ENCODE results near the gene UBR3. TPM values are rescaled to one million over a fixed set of nuclear protein-coding genes. Genes with fewer than 3 reads are reported as not detected.

Gene UBR3
- total RNA-seq, 1 donor from 2014 or later: 67.9 TPM

DNA sequence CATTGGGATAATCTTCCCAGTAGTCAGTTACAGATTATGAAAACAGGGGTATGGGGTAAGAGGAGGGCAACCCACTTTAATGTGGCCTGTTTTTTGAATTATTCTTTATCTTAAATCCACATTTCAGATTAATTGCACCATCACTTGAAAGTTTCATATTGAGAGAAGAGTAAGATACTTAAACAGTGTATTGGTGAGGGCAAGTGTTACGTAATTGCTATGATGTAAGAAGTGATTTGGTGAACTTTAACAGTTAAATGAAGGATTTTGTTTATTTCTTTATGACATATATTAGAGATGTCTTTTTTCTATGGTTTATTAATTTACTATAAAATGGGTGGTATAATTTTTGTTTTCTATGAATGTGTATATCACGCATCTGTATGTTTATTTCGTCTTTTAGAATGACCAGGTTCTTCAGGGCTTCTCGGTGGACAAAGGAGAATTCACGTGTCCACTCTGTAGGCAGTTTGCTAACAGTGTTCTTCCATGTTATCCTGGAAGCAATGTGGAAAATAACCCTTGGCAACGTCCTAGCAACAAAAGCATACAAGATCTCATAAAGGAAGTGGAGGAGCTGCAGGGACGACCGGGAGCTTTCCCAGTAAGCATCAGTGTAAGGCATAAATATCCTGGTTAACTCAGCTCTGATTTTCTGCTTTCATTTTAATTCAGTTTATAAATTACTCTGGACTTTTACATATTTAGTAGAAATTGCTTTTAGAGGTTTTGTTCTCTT lies 179.5 kb downstream of the UBR3 start:
- no peak for DNase-seq (ENCODE audit: low spot score)

- DNase-seq (ENCODE audit: low spot score): no peak
Measured at GRCh38 chr2:170009209-170009608, 182.0 kb downstream of the UBR3 start.

DNA sequence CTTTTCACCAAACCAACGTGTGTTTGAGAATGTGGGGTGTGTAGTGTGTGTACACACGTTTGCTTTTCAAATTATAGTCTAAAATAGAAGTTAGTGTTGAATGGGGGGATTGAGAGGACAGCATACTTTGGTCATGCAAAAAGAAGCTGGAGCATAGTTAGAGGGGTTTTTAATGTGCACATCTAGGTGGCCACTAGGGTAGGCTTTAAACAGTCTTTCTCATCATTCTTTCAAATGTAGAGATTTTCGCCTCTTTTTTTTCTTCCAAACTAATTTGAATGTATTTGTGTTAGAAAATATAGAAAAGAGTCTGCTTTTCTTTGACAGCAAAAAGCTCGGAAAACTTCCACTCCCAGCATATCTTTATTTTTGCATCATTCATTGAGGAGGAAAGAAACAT lies 185.5 kb downstream of the UBR3 start:
- DNase-seq (ENCODE audit: low spot score): no peak

DNA sequence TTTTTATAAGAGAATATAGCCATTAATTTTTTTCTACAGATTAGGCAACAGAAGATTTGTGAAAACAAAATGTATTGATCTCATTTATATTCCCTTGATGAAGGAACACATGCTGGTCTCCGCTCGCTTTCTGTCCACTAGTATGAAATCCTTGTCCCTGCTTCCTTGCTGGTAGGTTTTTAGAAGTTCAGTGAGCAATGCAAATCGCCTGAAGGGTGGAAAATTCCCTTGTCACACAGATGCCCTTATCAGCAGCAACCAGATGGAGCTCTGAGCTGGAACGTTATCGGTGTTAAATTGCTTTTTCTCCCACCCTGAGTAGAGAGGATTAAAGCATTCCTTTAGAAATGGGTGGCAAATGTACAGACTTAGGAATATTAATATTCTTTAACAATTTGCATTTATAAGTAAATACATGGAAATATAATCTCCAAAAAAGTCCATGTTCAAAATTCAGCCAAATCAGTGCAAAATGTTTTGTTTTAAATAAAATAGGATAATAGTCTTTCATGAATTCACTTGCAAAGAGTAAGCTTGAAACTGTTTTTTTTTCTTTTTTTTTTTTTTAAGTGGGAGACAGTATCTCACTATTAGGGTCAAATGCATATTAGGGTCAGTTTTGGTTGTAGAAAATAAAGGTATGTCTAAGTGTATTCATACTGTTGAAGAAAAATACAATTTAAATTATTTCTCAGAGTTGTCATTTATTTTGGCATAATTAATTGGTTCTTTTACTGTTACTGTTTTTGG lies 186.7 kb downstream of the UBR3 start:
- DNase-seq (ENCODE audit: low spot score): no peak

DNA sequence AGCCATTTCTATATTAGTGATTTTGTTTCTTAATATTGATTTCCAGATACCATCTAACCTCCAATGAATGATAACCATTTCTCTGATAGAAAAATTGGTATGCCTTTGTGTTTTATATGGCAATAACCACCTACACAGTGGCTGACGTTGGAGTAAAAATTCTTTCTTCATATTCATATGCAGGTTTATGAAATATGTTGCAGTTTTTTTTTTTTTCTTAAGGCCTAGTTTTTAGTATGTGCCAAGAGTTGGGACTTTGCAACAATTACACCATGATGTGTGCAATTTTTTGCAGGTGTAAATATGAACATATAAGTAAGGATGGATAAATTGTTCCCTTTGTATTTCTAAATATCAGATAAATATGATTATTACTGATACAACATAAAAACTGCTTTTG lies 187.5 kb downstream of the UBR3 start:
- DNase-seq (ENCODE audit: low spot score): no peak

- DNase-seq (ENCODE audit: low spot score): no peak
Measured at GRCh38 chr2:170017860-170018532, 190.7 kb downstream of the UBR3 start.

GRCh38 chr2:170019060-170019805 lies 192.0 kb downstream of the UBR3 start:
- no peak for DNase-seq (ENCODE audit: low spot score)

GRCh38 chr2:170020777-170021176 lies 193.5 kb downstream of the UBR3 start:
- no peak for DNase-seq (ENCODE audit: low spot score)

GRCh38 chr2:170022692-170023091 lies 195.4 kb downstream of the UBR3 start:
- no peak for DNase-seq (ENCODE audit: low spot score)

- DNase-seq (ENCODE audit: low spot score): no peak
Measured at GRCh38 chr2:170024721-170025120, 197.5 kb downstream of the UBR3 start.

- DNase-seq (ENCODE audit: low spot score): no peak
Measured at GRCh38 chr2:170025223-170025622, 198.0 kb downstream of the UBR3 start.

DNA sequence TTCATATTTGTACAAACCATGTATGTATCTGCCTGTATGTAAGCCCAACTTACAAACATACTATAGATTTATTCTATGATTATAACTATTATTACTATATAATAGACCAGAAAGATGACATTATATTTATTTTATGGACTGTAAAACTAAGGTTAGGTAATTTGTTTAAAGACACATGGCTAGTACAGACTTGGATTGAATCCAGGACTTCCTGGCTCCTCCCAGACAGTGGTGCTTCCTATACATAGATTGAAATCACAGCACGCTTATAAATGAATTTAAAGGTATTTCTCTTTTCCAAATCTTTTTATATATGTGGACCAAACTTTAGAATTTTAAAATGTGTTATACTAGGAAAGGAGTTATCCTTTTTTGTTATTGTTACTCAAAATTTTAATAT lies 199.1 kb downstream of the UBR3 start:
- DNase-seq (ENCODE audit: low spot score): no peak

- DNase-seq (ENCODE audit: low spot score): no peak
Measured at GRCh38 chr2:170029551-170029950, 202.3 kb downstream of the UBR3 start.

GRCh38 chr2:170030040-170030439 lies 202.8 kb downstream of the UBR3 start:
- no peak for DNase-seq (ENCODE audit: low spot score)

GRCh38 chr2:170031288-170031687 lies 204.0 kb downstream of the UBR3 start:
- no peak for DNase-seq (ENCODE audit: low spot score)

- no peak for DNase-seq (ENCODE audit: low spot score)
Measured at GRCh38 chr2:170034596-170034995, 207.3 kb downstream of the UBR3 start.

DNA sequence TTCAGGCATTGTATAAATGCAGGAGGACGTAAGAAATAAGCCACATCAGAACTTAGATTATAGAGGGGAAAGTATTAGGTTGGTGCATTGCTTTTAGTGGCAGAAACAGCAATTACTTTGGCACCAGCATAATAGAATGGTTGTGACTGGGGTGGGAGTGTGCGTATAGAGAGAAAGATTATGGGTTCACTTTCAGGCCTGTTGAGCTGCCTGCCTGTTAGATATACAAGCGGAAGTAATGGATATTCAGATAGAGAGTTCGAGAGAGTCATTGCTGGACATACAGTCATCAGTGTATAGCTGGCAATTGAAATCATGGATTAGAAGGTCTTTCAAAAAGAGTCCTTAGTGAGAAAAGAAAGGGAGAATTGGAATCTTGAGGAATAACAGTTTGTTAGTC lies 211.5 kb downstream of the UBR3 start:
- no peak for DNase-seq (ENCODE audit: low spot score)

DNA sequence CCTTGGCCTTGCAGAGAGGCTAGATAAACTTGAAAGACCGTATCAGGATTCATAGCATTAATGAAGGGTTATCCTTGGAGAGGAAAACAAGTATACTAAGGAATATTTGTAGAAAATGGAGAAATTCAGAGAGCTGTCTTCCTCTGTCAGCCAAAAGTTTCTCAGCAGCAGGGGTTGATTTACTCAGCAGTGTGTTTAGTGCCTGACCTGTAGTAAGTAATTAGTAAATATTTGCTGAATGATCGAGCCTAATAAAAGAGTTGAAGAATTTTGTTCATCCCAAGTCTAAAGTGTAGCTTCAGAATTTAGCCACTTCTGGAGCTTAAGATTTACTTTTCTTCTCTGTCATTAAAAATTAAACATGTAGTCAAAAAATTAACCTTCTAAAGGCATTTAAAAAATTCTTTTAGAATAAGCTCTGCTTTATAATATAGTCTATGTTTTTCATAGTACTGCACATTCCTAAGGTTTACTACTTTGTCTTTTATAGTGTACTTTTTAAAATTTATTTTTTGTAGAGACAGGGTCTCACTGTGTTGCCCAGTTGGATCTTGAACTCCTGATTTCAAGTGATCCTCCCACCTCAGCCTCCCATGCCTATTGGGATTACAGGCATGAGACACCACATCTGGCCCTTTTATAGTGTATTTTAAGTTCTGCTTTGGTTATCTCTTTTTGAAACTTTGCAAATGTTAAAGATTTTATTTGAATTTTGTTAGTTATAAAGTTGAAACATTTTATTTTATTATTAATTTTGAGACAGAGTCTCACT lies 212.3 kb downstream of the UBR3 start:
- DNase-seq (ENCODE audit: low spot score): no peak

DNA sequence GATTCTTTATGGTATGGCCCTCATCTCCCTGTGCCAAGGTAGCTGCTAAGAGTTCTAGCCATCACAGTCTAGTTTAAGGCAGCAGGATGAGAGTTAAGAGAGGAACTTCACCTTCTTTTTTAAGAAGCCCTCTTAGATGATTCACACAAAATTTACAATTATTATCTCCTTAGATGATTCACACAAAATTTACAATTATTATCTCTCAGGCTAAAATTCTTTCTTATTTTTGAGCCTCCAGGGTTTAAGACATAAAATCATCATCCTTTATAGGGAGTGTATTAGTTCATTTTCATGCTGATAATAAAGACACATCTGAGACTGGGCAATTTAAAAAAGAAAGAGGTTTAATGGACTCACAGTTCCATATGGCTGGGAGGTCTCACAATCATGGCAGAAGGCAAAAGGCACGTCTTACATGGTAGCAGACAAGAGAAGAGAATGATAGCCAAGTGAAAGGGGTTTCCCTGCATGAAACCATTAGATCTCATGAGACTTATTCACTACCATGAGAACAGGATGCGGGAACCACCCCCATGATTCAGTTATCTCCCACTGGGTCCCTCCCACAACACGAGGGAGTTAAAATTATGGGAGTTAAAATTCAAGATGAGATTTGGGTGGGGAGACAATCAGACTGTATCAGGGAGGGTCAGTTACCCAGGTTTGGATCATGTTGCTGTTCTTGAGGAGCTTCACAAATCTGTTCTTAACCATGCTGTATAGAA lies 217.7 kb downstream of the UBR3 start:
- DNase-seq (ENCODE audit: low spot score): no peak

GRCh38 chr2:170047331-170048065 lies 220.2 kb downstream of the UBR3 start:
- no peak for DNase-seq (ENCODE audit: low spot score)

Measured in ureter (tissue), 1 donor.